Prostate gland (tissue), 2 donors: ENCODE measurements around the gene HOXC6.

ENCODE experiments used
- POLR2A ChIP-seq: fragments of 450-650 bp; IDR thresholded peaks from one replicate; pipeline ENCODE4 v1.6.1; 2016; ENCODE audit warnings: antibody characterized with exemption, mild to moderate bottlenecking
- POLR2AphosphoS5 ChIP-seq: sonication (generic); formaldehyde crosslinking; IDR thresholded peaks from one replicate; pipeline ENCODE4 v1.6.1; 2017; ENCODE audit warnings: antibody characterized with exemption
- TF ChIP-seq, protein P1 (sequence below), 4 experiments: fragments of 200-600 bp in 2 of 4; fragments of 450-650 bp in 2 of 4; sonication (generic) in 2 of 4; IDR thresholded peaks; 1 replicate in 3 of 4; 2 replicates in 1 of 4; pipeline ENCODE4 v1.5.1; 2016 to 2019; ENCODE audit warnings: antibody characterized with exemption in 4 of 4, mild to moderate bottlenecking in 2 of 4, moderate library complexity in 2 of 4

DNA sequence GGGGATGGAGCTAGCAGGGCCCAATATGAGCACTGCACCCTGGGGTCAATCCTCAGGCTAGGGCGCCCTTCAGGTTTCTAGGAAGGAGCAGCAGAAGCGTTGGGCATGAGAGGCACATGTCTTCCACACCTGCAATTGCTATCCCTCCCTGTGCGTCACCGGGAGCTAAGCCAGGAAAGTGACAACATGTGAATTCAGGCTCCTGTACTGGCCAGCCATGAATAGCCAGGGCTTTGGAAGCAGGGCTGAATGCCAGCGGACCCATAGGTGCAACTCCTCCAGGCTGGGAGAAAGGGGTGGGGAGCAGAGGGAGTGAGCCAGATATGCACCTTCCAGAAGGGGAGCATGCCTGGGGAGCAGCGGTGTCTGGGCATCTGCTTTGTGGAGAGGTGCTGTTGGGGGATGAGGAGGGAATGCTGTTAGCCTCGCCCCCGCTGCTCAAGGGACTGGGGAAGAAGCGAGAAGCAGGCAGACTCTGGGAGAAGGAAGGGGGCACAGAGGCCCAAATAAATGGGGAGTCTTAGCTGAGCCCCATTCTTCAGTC is 10.7 kb downstream of the HOXC6 start:
- TF ChIP-seq, protein P1, sequence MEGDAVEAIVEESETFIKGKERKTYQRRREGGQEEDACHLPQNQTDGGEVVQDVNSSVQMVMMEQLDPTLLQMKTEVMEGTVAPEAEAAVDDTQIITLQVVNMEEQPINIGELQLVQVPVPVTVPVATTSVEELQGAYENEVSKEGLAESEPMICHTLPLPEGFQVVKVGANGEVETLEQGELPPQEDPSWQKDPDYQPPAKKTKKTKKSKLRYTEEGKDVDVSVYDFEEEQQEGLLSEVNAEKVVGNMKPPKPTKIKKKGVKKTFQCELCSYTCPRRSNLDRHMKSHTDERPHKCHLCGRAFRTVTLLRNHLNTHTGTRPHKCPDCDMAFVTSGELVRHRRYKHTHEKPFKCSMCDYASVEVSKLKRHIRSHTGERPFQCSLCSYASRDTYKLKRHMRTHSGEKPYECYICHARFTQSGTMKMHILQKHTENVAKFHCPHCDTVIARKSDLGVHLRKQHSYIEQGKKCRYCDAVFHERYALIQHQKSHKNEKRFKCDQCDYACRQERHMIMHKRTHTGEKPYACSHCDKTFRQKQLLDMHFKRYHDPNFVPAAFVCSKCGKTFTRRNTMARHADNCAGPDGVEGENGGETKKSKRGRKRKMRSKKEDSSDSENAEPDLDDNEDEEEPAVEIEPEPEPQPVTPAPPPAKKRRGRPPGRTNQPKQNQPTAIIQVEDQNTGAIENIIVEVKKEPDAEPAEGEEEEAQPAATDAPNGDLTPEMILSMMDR (IDR thresholded peaks at IDR 0.05), result no peak
- TF ChIP-seq POLR2A (no peak), POLR2AphosphoS5 (no peak)
